ENCODE results near the gene RUFY3.

DNA sequence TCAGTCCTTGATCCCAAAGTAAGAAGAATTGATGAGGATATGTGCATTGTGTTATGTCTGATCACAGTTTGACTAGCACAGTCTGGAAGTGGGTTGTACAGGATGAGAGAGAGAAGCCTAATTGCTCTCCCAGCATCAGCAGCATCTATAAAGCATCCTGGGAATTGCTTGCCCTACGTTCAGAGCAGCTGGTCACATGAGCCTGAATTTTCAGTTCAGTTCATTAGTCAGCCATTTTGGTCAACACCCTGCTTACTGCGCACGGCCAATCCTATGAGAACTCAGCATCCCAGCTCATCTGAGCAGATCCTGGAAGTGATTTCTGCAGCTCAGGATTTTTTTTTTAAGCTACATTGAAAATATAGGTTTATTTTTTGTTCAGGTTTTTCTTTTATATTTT, at the start of gene RUFY3:
- no peak for TF ChIP-seq KAT7 (CRISPR knock-in tag; IDR thresholded peaks at IDR 0.05; ENCODE audit: borderline replicate concordance)
- TF ChIP-seq PHF8 (IDR thresholded peaks at IDR 0.05; ENCODE audit: borderline replicate concordance, low read length): no peak

Data from K562 (cell line).